ENCODE data around the gene NOTCH3.

The NOTCH3 gene

DNA sequence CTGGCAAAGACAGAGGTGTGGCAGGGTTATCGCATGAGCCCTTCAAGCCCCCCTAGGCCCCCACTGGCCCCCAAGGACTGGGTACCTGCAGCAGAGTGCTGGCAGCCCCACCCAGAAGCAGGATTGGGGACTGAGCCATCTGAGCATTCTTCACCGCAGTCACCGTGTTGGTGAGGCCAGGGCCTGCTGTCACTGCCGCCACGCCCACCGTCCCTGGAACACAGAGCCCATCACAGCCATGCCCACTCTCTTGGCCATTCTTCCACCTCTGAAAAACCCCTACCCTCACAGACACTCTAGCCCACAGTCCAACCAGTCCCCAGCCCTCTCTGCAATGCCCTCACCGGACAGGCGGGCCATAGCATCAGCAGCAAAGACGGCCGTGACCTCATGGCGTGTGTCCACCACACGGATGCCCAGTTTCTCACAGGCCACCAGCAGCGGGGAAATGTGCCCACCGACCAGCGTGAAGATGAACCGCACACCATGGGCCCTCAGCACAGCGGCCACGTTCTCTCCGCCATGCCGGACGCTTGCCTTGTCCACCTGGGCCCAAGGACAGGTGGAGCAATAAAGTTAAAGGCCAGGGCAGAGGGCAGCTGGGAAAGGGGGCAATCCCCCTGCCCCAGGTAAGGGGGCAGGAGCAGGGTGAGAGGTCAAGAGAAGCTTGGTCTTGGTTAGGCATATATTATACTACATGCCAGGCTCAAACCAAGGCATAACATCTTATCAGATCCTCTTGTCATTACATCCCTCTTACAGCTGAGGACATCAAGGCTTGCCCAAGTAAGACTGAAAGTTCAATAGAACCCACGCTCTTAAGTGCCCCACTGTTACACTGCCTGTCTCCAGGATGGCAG lies 77.5 kb downstream of the NOTCH3 start:
- no peaks in the 10 kb centered on the region for H3K27me3 Mint-ChIP-seq
- H3K9me3 Mint-ChIP-seq = no peaks in the 10 kb centered on the region
- peaks cover 9 to 10% of the 10 kb centered on the region in 2 donors for H3K4me1 Mint-ChIP-seq
- DNase-seq = no peak
- peaks cover 32 to 44% of the 10 kb centered on the region in 2 donors for H3K36me3 Mint-ChIP-seq
- peak overlapping the region; percentile 89 to 90 for H3K4me3 Mint-ChIP-seq
- ATAC-seq (replicated peaks) = no peak
- H3K27ac Mint-ChIP-seq = peak overlapping the region; percentile 25

DNA sequence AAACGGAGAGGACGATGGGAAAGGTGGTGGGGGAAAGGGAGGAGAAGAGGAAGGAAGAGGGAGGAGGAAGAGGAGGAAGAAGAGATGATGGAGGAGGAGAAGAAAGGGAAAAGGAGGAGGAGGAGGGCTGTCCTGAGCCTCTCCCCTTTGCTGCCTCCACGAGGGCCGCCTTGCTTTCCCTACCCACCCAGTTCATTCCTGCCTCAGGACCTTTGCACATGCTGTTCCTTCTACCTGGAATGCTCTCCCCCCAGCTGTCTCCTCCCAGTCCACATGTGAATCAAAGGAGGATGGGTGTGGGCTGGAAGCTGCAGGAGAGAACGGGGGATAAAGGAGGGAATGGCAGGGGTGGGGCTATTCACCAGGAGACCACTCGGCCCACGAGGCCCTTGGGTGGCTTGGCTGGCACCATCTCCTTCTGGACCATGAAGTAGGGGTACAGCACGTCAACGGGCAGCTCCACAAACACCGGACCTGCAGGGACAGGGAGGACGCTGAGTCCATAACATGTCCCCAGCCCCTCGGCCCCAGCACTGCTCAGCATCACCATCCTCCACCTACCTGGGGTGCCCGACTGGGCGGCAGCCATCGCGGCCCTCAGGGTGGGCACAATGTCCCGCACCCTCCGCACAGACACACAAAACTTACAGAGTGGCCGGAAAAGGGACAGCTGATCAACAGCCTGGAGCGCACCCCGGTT lies 78.3 kb downstream of the NOTCH3 start:
- no peaks in the 10 kb centered on the region for H3K27me3 Mint-ChIP-seq
- no peaks in the 10 kb centered on the region for H3K9me3 Mint-ChIP-seq
- peaks cover 9 to 10% of the 10 kb centered on the region in 2 donors for H3K4me1 Mint-ChIP-seq
- peaks cover 38 to 51% of the 10 kb centered on the region in 2 donors for H3K36me3 Mint-ChIP-seq
- H3K4me3 Mint-ChIP-seq = no peak overlapping the region
- peak overlapping the region; percentile 71 for H3K27ac Mint-ChIP-seq
- no peak for DNase-seq
- no peak for ATAC-seq (replicated peaks)

DNA sequence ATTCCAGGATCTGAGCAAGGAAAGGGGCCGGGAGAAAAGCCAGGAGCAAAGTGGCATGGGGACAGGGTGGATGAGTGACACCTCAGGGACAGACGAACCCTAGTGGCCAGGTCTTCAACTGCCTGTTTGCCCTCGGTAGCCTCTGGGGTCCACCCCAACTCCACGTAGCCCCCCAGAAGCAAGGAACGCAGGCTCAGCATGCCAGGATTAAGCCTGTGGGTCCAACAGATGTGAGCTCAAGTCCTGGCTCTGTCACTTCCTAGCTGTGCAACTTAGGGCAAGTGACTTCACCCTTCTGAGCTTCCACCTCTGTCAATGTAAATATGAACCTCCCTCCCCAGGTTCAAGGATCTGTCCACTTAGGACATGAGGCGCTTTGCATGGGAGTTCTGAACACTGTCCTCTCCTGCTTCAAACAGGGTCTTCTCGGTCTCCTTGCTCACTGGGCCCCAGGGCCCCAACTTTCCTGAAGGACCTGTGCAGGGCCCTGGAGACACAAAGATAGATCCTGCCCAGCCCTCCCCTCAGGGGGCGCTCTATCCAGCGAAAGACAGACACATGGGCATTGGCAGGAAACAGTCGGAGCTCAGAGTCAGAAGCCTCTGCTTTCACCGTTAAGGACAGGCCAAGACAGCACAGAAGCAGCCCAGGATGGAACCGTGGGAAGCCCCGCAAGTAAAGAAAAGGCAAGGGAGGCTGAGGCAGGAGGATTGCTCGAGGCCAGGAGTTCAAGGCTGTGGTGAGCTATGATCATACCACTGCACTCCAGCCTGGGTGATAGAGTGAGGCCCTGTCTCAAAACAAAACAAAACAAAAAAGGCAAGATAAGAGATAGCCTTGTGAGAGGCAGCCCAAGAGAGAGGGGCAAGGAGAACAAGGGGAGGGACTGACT lies 80.4 kb downstream of the NOTCH3 start:
- Mint-ChIP-seq H3K36me3 (peaks cover 48 to 64% of the 10 kb centered on the region in 2 donors), H3K27ac (peak overlapping the region; percentile 1), H3K9me3 (no peaks in the 10 kb centered on the region), H3K4me1 (peaks cover 9 to 10% of the 10 kb centered on the region in 2 donors), H3K27me3 (no peaks in the 10 kb centered on the region), H3K4me3 (no peak overlapping the region)
- no peak for DNase-seq
- no peak for ATAC-seq (replicated peaks)

DNA sequence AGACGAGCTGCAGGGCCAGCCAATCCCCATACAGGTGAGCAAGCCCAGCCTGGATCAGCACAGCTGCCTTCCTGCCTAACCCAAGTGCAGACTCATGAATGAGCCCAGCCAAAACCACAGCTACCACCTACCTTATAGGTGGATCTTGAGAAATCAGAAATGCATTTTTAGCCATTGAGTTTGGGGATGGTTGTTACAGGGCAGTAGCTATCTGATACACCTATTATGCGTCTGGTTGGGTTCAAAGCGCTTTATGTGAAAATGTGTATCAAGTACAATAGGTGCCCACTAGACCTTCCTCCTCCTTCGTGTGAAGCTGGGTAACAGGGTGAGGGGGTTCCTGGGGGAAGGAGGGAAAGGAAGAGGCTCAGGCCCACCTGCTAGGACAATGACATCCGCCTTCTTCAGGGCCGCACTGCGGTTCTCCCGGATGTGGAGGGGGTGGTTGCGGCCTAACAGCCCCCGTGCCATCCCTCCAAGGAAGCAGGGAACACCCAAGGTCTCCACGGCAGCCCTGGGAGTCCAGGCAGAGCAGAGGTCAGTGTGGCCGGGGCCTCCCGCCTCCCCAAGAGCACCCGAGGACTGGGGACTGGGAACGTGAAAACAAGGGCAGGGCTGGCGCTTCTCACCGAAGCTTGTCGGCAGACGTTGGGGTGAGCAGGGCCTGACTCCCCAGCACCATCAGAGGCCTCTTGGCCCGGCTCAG lies 81.9 kb downstream of the NOTCH3 start:
- Mint-ChIP-seq H3K36me3 (peaks cover 51 to 75% of the 10 kb centered on the region in 2 donors), H3K27ac (no peak overlapping the region)

DNA sequence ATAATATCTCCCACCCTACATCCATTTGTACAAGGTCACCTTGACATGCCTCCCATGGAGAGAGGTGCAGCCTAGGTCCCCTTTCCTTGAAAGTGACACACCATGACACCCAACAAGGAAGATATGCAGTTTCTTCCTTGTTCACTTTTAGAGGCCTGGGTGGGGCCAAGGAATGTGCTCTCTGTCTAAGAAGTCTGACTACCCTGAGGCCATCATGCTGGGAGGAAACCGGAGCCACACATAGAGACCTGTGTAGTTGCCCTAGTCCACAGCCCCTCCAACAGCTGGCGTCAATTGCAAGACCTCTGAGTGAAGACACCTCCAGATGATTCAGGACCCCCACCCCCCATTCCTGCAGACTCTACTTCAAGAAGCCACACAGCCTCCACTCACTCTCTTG lies 82.5 kb downstream of the NOTCH3 start:
- DNase-seq (no peak), ATAC-seq (replicated peaks) (no peak)
- Mint-ChIP-seq H3K27me3 (no peaks in the 10 kb centered on the region), H3K36me3 (peaks cover 50 to 74% of the 10 kb centered on the region in 2 donors), H3K4me3 (no peak overlapping the region), H3K4me1 (peaks cover 0 to 1% of the 10 kb centered on the region in 2 donors), H3K9me3 (no peaks in the 10 kb centered on the region), H3K27ac (no peak overlapping the region)

More for the DNA sequence above, 81.9 kb downstream of the NOTCH3 start:
- Mint-ChIP-seq H3K27me3 (no peaks in the 10 kb centered on the region), H3K4me3 (no peak overlapping the region), H3K9me3 (no peaks in the 10 kb centered on the region), H3K4me1 (peaks cover 2 to 3% of the 10 kb centered on the region in 2 donors)
- DNase-seq = no peak
- no peak for ATAC-seq (replicated peaks)

DNA sequence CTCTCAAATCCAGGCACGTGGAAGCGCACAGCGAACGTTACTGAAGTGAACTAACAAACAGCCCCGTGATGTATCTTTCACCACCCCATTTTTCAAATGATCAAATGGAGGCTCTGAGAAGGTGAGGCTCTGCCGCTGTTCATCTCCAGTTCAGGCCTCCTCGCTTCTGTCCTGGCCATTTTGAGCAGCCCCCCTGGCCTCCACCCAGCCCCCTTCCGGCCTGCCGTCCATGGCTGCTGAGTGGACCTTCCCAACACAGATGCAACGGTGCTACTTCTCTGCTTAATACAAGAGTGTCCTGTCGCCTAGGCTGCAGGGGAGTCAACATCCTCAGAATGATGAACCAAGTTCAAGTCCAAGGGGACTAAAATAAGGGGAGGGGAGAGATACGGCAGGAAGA lies 83.9 kb downstream of the NOTCH3 start:
- Mint-ChIP-seq H3K4me3 (no peak overlapping the region), H3K27ac (peak overlapping the region; percentile 4), H3K27me3 (no peaks in the 10 kb centered on the region), H3K4me1 (no peaks in the 10 kb centered on the region), H3K36me3 (peaks cover 43 to 64% of the 10 kb centered on the region in 2 donors), H3K9me3 (no peaks in the 10 kb centered on the region)
- DNase-seq (no peak), ATAC-seq (replicated peaks) (no peak)

DNA sequence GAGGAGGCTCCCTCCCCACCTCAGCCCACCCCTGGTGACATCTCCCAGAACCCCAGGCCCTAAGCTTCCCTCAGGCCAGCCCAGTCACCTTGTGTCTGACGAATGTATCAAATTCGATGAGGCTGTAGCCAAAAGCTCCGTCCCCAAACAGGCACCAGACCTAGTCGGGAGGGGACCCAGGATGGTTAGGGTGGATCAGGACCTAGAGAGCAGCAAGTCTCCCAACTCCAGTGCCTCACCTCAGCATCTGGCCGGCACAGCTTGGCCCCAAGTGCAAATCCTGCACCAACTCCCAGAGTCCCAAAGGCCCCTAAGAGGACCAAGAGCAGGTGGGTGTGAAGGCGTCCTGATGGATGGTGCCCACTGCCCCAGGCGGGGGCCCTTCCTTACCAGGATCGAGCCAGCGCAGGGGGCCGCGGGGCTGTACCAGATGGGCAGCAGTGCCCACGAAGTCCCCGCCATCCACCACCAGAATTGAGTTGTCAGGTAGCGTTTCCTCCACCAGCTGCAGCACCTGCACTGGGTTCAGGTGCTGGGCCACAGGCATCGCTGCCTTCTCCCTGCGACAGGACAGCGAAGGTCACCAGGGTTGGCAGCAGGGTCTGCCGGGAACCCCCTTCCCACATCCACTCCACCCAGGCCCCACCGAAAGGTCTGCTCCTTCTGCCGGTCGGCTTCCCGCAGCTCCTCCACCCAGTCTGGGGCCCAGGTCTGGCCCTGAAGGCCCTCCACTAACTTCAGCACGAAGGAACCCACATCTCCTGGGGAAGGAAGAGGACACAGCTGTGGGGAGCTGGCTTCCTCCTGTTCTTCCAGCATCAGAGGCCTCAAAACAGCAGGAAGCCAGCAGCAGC lies 84.8 kb downstream of the NOTCH3 start:
- Mint-ChIP-seq H3K4me3 (no peak overlapping the region), H3K36me3 (peaks cover 37 to 57% of the 10 kb centered on the region in 2 donors), H3K9me3 (no peaks in the 10 kb centered on the region), H3K27me3 (no peaks in the 10 kb centered on the region), H3K27ac (no peak overlapping the region), H3K4me1 (no peaks in the 10 kb centered on the region)
- ATAC-seq (replicated peaks) = no peak
- no peak for DNase-seq

DNA sequence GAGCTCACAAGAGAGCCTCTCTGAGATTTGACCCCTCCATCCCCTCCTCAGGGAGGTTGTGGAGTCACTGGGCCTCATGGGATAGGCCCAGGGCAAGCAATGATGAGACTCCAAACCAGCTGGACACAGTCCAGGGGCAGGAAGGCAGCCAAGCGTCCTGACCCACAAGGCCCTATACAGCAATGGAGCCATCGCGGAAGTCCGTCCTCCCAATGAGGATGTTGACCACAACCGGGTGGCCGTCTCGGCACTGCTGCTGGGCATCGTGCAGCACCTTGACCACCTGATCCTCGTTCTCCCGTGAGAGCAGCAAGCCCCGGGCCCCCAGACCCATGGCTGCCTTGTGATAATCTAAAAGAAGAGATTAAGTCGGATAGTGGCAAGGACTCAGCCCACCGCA lies 85.7 kb downstream of the NOTCH3 start:
- H3K27ac Mint-ChIP-seq = no peak overlapping the region
- DNase-seq (no peak), ATAC-seq (replicated peaks) (no peak)
- H3K9me3 Mint-ChIP-seq = no peaks in the 10 kb centered on the region
- H3K27me3 Mint-ChIP-seq = no peaks in the 10 kb centered on the region
- H3K4me3 Mint-ChIP-seq = no peak overlapping the region
- no peaks in the 10 kb centered on the region for H3K4me1 Mint-ChIP-seq
- peaks cover 31 to 48% of the 10 kb centered on the region in 2 donors for H3K36me3 Mint-ChIP-seq

DNA sequence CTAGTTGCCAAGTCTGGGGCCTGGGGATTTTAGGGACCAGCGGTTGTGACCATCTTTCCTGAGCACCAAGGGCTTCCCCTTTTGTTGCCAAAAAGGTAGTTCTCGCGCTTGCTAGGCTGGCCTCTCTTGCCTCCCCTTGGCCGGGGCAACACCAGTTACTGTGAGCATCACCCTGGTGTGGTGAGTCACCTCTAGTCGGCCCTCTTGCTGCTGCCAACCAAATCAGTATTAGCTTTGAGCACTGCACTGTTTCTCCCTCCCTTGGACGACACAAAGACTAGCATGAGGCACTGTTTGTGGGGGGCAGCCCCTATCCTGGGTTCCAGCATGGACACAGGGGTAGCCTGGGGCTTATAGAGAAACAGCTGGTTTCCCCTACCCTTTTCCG lies 86.6 kb downstream of the NOTCH3 start:
- no peak overlapping the region for H3K27ac Mint-ChIP-seq
- peaks cover 26 to 40% of the 10 kb centered on the region in 2 donors for H3K36me3 Mint-ChIP-seq
- DNase-seq = no peak

DNA sequence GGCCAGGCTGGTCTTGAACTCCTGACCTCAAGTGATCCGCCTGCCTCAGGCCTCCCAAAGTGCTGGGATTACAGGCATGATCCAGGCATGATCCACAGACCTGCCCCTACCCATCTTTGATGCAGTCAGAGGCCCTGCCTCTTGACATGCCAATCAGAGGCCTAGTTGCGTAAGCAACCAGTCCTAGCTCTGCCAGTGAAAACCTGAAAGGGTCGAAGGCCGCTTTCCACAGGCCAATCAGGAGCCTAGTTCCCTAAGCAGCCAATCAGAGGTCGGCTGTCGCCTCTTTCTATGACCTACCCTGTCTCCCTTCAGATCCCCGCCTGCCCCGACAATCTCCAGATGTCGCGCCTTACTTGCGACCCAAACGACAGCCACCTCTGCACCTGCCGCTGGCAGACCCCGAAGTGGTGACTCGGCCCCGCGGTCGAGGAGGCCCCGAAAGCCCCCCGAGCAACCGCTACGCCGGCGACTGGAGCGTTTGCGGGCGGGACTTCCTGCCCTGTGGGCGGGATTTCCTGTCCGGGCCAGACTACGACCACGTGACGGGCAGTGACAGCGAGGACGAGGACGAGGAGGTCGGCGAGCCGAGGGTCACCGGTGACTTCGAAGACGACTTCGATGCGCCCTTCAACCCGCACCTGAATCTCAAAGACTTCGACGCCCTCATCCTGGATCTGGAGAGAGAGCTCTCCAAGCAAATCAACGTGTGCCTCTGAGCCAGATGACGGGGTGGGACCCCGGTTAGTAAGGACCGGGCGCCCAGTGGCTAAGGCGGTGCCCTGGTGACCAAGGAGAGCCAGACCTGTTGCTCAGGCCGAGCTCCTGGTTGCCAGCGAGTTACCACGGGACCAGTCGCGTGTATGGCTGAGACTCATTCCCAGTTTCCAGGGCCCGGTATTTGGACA lies 87.3 kb downstream of the NOTCH3 start:
- DNase-seq (no peak), ATAC-seq (replicated peaks) (no peak)
- H3K27ac Mint-ChIP-seq = no peak overlapping the region
- H3K4me1 Mint-ChIP-seq = no peaks in the 10 kb centered on the region
- peaks cover 7 to 12% of the 10 kb centered on the region in 2 donors for H3K27me3 Mint-ChIP-seq
- H3K4me3 Mint-ChIP-seq = no peak overlapping the region
- no peaks in the 10 kb centered on the region for H3K9me3 Mint-ChIP-seq
- H3K36me3 Mint-ChIP-seq = peaks cover 20 to 33% of the 10 kb centered on the region in 2 donors

More for the DNA sequence above, 86.6 kb downstream of the NOTCH3 start:
- no peak for ATAC-seq (replicated peaks)
- H3K27me3 Mint-ChIP-seq = peaks cover 4 to 5% of the 10 kb centered on the region in 2 donors
- H3K4me1 Mint-ChIP-seq = no peaks in the 10 kb centered on the region
- H3K4me3 Mint-ChIP-seq = no peak overlapping the region
- no peaks in the 10 kb centered on the region for H3K9me3 Mint-ChIP-seq

DNA sequence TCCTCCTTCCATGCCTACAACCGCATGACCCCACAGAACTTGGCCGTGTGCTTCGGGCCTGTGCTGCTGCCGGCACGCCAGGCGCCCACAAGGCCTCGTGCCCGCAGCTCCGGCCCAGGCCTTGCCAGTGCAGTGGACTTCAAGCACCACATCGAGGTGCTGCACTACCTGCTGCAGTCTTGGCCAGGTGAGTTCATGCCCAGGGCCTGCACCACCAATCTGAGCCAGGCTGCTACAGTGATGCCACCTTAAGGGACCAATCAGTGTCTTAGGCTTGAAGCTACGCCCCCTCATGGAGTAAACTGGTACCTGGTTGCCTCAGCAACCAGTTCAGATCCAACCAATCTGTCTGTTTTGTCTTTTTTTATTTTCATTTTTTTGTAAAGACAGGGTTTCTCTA lies 88.4 kb downstream of the NOTCH3 start:
- Mint-ChIP-seq H3K36me3 (peaks cover 13 to 24% of the 10 kb centered on the region in 2 donors), H3K27ac (no peak overlapping the region), H3K27me3 (peaks cover 15 to 21% of the 10 kb centered on the region in 2 donors), H3K4me3 (peak overlapping the region in 1 of 2 donors; percentile 56), H3K4me1 (peaks cover 5 to 6% of the 10 kb centered on the region in 2 donors), H3K9me3 (no peaks in the 10 kb centered on the region)
- ATAC-seq (replicated peaks) (no peak), DNase-seq (no peak)

DNA sequence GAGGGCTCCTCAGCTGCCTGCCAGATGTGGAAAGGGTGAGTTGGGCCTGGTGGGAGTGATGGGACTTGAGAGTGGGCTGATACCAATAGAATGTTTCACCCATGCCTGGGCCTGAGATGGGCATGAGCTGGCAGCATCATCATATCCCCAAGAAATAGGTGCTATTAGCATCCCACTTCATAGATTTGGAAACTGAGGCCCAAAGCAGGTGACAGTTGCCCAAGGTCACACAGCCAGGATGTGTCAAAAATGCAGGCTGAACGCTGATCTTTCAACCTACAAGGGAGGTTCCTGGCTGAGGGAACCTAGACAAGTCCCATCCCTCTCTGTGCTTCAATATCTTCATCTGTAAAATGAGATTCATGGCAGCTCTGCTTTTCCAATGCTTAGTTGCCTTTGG lies 89.0 kb downstream of the NOTCH3 start:
- H3K27ac Mint-ChIP-seq = no peak overlapping the region
- DNase-seq = no peak
- H3K4me1 Mint-ChIP-seq = peaks cover 7 to 8% of the 10 kb centered on the region in 2 donors
- H3K4me3 Mint-ChIP-seq = no peak overlapping the region
- peaks cover 10 to 19% of the 10 kb centered on the region in 2 donors for H3K36me3 Mint-ChIP-seq
- ATAC-seq (replicated peaks) = no peak
- H3K9me3 Mint-ChIP-seq = no peaks in the 10 kb centered on the region
- H3K27me3 Mint-ChIP-seq = peaks cover 19 to 24% of the 10 kb centered on the region in 2 donors

All from stimulated activated naive B cell treated with anti-CD40 and anti-IgM and Interleukin-4, amounts not matched to agents 10 μg/mL and 1 μg/mL and 100 μg/mL, for 72 hours (primary cell).